Tibial nerve (tissue), 4 donors: Measurements from ENCODE around the gene LYPD8. TPM values are rescaled to one million over a fixed set of nuclear protein-coding genes. Genes with fewer than 3 reads are reported as not detected.

Experiments
- DNase-seq, 2 donors: peaks; one replicate each; pipeline ENCODE4 v3.0.0-alpha.2; 2019; ENCODE audit warnings: low spot score in 2 of 2
- H3K27ac ChIP-seq, 4 donors: fragments of 200-600 bp; sonication (generic) in 3 of 4; one replicate each; pipeline ENCODE4 v1.5.1; 2017 to 2019; ENCODE audit warnings: mild to moderate bottlenecking in 1 of 4
- H3K27me3 ChIP-seq, 2 donors: fragments of 200-600 bp; sonication (generic) in 1 of 2; one replicate each; pipeline versions ENCODE4 v1.5.1 to v1.6.0; 2017 to 2019
- H3K36me3 ChIP-seq, 3 donors: fragments of 200-600 bp; sonication (generic); one replicate each; pipeline ENCODE4 v1.5.1; 2018 to 2019
- H3K4me1 ChIP-seq, 4 donors: fragments of 200-600 bp; sonication (generic) in 3 of 4; one replicate each; pipeline ENCODE4 v1.5.1; 2017 to 2019
- H3K4me3 ChIP-seq, 4 donors: fragments of 200-600 bp; sonication (generic) in 3 of 4; one replicate each; pipeline ENCODE4 v1.5.1; 2017 to 2019; ENCODE audit warnings: mild to moderate bottlenecking in 1 of 4, moderate library complexity in 1 of 4
- H3K9me3 ChIP-seq, 4 donors: fragments of 200-600 bp; sonication (generic) in 3 of 4; one replicate each; pipeline ENCODE4 v1.5.1; 2017 to 2019
- CTCF ChIP-seq, 5 experiments: fragments of 200-600 bp in 3 of 5; fragments of 450-650 bp in 2 of 5; sonication (generic) in 3 of 5; IDR thresholded peaks; one replicate each; pipeline ENCODE4 v1.5.1; 2016 to 2019; ENCODE audit warnings: antibody characterized with exemption in 5 of 5, mild to moderate bottlenecking in 3 of 5, moderate library complexity in 2 of 5
- EP300 ChIP-seq, 2 donors: sonication (generic); formaldehyde crosslinking; IDR thresholded peaks; one replicate each; pipeline ENCODE4 v1.6.1; 2017; ENCODE audit warnings: antibody characterized with exemption in 2 of 2, mild to moderate bottlenecking in 1 of 2
- POLR2A ChIP-seq, 2 donors: fragments of 450-650 bp; IDR thresholded peaks; one replicate each; pipeline ENCODE4 v1.6.1; 2017; ENCODE audit warnings: antibody characterized with exemption in 2 of 2, mild to moderate bottlenecking in 2 of 2, moderate library complexity in 2 of 2
- WGBS, 2 donors: methylation state at CpG; one replicate each; pipeline ENCODE4 v1.1.5; 2018; 5-methylcytosine and 5-hydroxymethylcytosine counted together
- total RNA-seq, 4 donors: library from RNA; depleted of rRNA; stranded (reverse); fragments of >200 nt; gene quantifications; one replicate each; pipeline ENCODE4 v1.1.0, GENCODE V29; 2016

LYPD8 gene
- total RNA-seq, 4 donors from 2014 or later: not detected

GRCh38 chr1:248757784-248758195 is 2.2 kb upstream of the LYPD8 start:
- Histone ChIP-seq H3K27me3 (no peaks in the 10 kb centered on the region), H3K4me1 (no peaks in the 10 kb centered on the region), H3K36me3 (no peaks in the 10 kb centered on the region), H3K9me3 (peaks cover 0 to 13% (median 0%) of the 10 kb centered on the region in 4 donors), H3K27ac (no peak overlapping the region), H3K4me3 (no peak overlapping the region)
- WGBS, 2 donors: 73 to 78% methylated on average over 5 of the region's 5 CpGs
- DNase-seq: no peak
- TF ChIP-seq CTCF (IDR thresholded peaks at IDR 0.05) (no peak), POLR2A (IDR thresholded peaks at IDR 0.05) (no peak), EP300 (IDR thresholded peaks at IDR 0.05) (no peak)

GRCh38 chr1:248756636-248757035 is 1.1 kb upstream of the LYPD8 start:
- Histone ChIP-seq H3K27ac (no peak overlapping the region), H3K4me1 (no peaks in the 10 kb centered on the region), H3K4me3 (no peak overlapping the region), H3K36me3 (no peaks in the 10 kb centered on the region), H3K9me3 (peaks cover 0 to 7% (median 0%) of the 10 kb centered on the region in 4 donors), H3K27me3 (no peaks in the 10 kb centered on the region)
- 81 to 93% methylated on average over 5 of the region's 5 CpGs for WGBS, 2 donors
- no peak for TF ChIP-seq POLR2A (IDR thresholded peaks at IDR 0.05)
- TF ChIP-seq EP300 (IDR thresholded peaks at IDR 0.05): no peak
- no peak for TF ChIP-seq CTCF (IDR thresholded peaks at IDR 0.05)
- DNase-seq: no peak

GRCh38 chr1:248756151-248756550 is 592 bp upstream of the LYPD8 start:
- H3K27ac ChIP-seq: no peak overlapping the region
- no peak overlapping the region for H3K4me3 ChIP-seq
- H3K27me3 ChIP-seq: no peaks in the 10 kb centered on the region
- 71 to 79% methylated on average over 4 of the region's 4 CpGs for WGBS, 2 donors
- peaks cover 0 to 2% (median 0%) of the 10 kb centered on the region in 4 donors for H3K9me3 ChIP-seq
- TF ChIP-seq POLR2A (IDR thresholded peaks at IDR 0.05): no peak
- no peak for TF ChIP-seq EP300 (IDR thresholded peaks at IDR 0.05)
- TF ChIP-seq CTCF (IDR thresholded peaks at IDR 0.05): no peak
- H3K36me3 ChIP-seq: no peaks in the 10 kb centered on the region
- no peak for DNase-seq
- H3K4me1 ChIP-seq: no peaks in the 10 kb centered on the region

- Histone ChIP-seq H3K36me3 (no peaks in the 10 kb centered on the region), H3K27ac (no peak overlapping the region), H3K4me3 (no peak overlapping the region), H3K4me1 (no peaks in the 10 kb centered on the region), H3K9me3 (no peaks in the 10 kb centered on the region), H3K27me3 (no peaks in the 10 kb centered on the region)
- WGBS, 2 donors: 97% methylated on average over 2 of the region's 2 CpGs
- no peak for DNase-seq
- TF ChIP-seq EP300 (IDR thresholded peaks at IDR 0.05): no peak
- no peak for TF ChIP-seq POLR2A (IDR thresholded peaks at IDR 0.05)
- TF ChIP-seq CTCF (IDR thresholded peaks at IDR 0.05): no peak
Observed at GRCh38 chr1:248753708-248754280, 1.8 kb downstream of the LYPD8 start.

- TF ChIP-seq EP300 (IDR thresholded peaks at IDR 0.05) (no peak), CTCF (IDR thresholded peaks at IDR 0.05) (no peak), POLR2A (IDR thresholded peaks at IDR 0.05) (no peak)
- no peak for DNase-seq
- no peaks in the 10 kb centered on the region for H3K27me3 ChIP-seq
- no peaks in the 10 kb centered on the region for H3K4me1 ChIP-seq
- H3K9me3 ChIP-seq: no peaks in the 10 kb centered on the region
- H3K27ac ChIP-seq: no peak overlapping the region
- 93 to 100% methylated on average over 1 of the region's 1 CpG for whole genome bisulfite sequencing, 2 donors
- H3K4me3 ChIP-seq: no peak overlapping the region
- H3K36me3 ChIP-seq: no peaks in the 10 kb centered on the region
Observed at GRCh38 chr1:248753029-248753594, 2.4 kb downstream of the LYPD8 start.
